Measurements from ENCODE around the gene CRADD.
"Not testable (repeated sequence)": the region's sequence is repeated elsewhere in the genome, so short reads cannot be mapped to it uniquely, and the experiment has no call there.

CRADD gene

DNA sequence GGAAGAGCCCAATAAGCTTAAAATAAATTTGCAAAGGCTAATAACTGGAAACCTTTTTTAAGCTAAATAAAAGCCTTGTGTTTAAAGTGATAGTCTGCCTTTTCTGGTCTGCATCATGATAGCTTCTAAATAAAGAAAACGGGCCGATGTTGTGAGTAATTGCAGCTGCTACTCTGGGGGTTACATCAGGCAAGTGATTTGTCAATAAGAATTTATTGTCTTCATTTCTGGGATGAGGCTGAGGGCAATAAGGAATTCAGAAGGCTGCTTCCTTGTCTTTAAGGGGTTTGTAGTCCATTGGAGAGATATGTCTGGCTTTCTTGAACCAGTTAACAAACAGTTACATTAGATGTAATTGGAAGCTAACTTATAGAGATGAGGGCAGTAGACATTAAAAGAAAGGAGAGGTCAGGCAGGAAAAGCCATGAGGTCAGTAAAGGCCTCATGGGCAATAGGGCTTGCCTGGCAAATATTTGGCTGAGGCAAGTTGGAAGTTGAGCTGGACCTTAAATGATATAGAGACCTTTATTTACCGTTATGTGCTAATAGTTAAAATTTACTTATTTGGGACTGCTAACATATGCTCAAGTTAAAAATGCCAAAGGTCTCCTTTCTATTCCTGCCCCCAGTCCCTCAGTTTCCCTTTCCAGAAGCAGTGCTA, 85.0 kb downstream of the CRADD start:
- DNase-seq = no peak

DNA sequence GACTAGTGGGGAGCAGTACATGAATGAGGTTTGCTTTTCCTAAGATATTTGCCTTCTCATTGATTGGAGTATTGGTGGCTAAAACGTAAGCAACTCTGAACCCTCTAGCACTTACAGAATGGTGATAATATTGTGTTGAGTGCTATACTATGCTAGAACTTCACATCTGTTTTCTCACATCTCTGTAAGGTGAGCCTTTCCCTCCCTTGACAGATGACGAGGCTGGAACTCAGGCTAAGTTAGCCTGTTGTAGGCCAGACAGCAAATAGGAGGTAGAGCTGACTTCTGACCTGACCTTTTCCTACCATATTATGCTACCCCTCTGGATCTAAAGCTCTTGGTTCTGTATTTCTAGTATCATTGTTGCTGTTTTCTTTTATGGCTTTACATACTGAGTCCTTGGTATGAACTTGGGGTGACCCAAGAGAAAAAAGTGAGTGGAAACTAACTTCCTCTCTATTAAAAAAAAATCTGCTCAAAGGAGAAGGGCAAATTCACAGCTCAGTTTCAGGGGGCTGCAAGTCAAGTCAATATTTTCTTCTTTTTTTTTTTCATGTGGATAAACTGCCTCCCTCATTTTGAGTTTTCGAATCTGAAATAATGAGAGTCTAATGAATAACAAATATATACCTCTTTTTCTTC, 85.9 kb downstream of the CRADD start:
- no peak for DNase-seq

DNA sequence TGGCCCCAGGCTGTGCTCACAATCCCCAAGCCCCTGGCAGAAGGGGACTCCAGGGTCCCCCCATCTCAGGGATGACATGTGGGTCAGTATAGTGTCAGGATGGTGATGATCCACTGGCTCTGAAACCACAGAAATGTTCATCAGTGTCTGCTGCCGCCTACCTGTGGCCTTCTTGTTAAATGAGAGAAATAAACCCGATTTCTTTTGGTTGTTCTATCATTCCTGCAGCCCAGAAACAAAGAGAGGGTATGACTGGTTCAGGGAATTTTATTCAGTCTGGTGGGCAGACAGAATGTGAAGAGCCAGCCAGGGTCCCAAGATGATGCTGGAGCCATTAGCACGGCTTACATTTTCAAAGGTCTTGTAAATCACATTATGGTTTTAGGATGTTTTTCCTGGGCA, 86.6 kb downstream of the CRADD start:
- DNase-seq = no peak

DNA sequence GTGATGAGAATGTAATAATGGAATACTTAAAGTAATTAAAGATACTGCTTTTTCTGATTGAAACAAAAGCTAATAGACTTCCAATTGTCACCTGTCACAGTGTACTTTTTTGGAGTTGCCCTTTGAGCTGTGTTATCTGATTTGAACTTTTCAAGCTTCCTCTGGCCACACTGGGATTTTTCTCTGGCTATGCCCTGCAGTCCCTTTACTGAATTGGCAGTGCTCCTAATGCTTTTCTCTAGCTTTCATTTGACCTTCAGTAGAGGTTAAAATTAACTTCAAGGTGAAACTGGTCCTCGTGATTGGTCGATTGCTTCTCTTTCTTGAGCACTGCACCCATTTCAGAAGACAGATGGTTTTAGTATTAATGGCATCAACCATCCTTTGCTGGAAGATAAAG, 89.2 kb downstream of the CRADD start:
- no peak for DNase-seq

GRCh38 chr12:93766796-93767523, 89.8 kb downstream of the CRADD start:
- DNase-seq = peak in 1 of 2 donors; percentile 61

DNA sequence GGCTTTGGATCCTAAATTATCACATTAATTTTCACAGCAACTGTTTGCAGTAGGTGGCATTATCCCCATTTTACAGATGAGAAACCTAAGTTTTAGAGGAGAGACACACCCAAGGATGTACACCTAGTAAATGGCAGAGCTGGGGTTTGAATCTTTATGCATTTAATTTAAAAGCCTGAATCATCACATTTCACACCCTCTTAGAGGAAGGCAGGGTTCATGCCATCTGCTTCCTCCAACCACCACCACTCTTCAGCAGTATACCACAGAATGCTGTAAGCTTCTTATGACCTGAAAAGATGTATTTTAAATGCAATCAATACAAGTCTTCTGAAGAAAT, 90.3 kb downstream of the CRADD start:
- DNase-seq = peak in 1 of 2 donors; percentile 86

GRCh38 chr12:93772003-93772700, 95.0 kb downstream of the CRADD start:
- no peak for DNase-seq

GRCh38 chr12:93773122-93773871, 96.1 kb downstream of the CRADD start:
- DNase-seq = peak in 1 of 2 donors; percentile 59

- DNase-seq = no peak
These were observed 99.4 kb downstream of the CRADD start for GRCh38 chr12:93776581-93777018.

DNA sequence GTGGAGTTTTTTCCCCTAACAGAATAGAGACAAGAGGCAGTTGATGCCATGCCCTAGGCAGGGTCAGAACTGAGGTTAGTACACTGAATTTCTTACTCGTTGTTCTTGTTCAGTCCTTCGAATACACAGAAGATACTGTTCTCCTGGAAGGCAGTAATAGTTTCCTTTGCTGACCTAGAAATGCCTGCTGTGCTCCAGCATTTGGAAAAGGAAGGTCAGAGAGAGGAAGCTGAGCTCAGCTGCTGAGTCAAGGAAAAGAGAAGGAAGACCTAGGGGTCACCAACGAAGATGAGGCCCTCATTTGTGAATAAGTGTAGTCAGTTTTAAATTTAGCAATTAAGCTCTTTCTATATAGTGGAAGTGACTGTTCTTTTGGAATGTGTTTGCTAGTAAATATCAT, 100.1 kb downstream of the CRADD start:
- DNase-seq = no peak

GRCh38 chr12:93778306-93778705, 101.1 kb downstream of the CRADD start:
- DNase-seq = peak in 1 of 2 donors; percentile 23

DNA sequence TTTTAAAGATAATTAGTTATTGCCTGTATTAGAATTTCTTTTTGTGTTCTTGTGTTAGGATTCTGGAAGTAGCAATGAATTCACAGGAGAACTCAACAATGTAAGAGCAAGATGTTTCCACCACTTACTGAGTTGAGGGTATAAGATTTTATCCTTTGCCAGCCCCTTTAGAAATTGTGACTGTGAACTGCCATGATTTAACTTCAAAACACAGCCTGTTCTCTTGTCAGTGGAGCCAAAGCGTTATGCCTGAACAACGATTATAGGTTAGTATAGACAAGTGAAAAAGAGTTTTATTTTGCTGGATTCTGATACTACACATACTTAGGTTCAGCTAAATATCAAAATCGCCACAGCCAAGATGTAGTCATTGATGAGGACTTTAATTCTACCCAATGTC, 101.6 kb downstream of the CRADD start:
- no peak for DNase-seq

DNA sequence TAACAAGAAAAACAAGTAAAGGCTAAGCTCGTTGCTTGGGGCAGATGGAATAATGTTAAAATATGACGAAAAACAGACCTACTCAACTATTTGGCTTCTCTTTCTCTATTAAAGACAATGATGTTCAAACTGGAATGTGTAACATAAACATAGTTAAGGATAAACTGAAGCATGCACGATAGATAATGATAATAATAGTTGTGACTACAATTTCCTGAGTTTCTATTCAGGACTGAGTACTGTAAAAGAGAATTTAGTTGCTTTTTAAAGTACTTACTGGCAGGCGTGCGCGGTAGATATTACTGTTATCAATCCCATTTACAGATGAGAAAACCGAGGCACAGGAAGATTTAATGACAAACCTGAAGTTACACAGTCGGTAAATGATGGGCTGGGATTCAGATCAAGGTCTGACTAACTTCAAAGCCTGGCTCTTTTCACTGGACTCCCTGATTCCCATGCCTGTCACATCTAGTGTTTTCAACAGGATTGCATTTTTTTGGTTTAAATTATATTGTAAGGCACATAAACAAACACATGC, 103.0 kb downstream of the CRADD start:
- DNase-seq = no peak

GRCh38 chr12:93780886-93781285, 103.7 kb downstream of the CRADD start:
- DNase-seq = not testable (repeated sequence)

- not testable (repeated sequence) for DNase-seq
These were observed 104.8 kb downstream of the CRADD start for GRCh38 chr12:93781961-93782360.

DNA sequence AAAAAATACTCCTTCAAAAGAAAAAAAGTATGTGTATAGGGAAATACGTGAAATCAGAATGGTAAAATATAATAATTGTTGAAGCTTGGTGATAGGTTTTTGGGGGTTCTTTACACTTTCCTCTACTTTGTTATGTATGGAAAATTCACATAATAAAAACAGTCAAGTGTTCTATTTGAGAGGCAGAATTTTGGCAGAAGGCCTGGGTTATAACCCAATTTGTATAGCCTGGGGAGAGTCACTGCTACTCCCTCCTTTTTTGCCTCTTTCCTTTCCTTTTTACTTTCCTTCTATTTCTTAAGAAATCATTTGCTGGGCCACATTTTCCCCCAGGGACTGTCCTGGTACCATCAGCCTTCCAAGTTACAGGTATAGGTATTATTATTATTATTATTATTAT, 105.7 kb downstream of the CRADD start:
- DNase-seq = no peak

- peak in 1 of 2 donors; percentile 33 for DNase-seq
These were observed 106.7 kb downstream of the CRADD start for GRCh38 chr12:93783832-93784231.

- DNase-seq = peak in 1 of 2 donors; percentile 20
These were observed 107.3 kb downstream of the CRADD start for GRCh38 chr12:93784339-93785086.

- peak in 1 of 2 donors; percentile 87 for DNase-seq
These were observed 108.3 kb downstream of the CRADD start for GRCh38 chr12:93785249-93786010.

GRCh38 chr12:93786656-93787397, 109.7 kb downstream of the CRADD start:
- no peak for DNase-seq

All from bone marrow (tissue), 2 donors.